DLD1 (cell line): ENCODE results near the gene PON3.

Experiments
- in situ Hi-C: cut with HindIII; loops from 2 replicates; pipeline ENCODE4 v1.10.0; 2017; ENCODE audit warnings: low sequenced_read_pairs

The PON3 gene

DNA sequence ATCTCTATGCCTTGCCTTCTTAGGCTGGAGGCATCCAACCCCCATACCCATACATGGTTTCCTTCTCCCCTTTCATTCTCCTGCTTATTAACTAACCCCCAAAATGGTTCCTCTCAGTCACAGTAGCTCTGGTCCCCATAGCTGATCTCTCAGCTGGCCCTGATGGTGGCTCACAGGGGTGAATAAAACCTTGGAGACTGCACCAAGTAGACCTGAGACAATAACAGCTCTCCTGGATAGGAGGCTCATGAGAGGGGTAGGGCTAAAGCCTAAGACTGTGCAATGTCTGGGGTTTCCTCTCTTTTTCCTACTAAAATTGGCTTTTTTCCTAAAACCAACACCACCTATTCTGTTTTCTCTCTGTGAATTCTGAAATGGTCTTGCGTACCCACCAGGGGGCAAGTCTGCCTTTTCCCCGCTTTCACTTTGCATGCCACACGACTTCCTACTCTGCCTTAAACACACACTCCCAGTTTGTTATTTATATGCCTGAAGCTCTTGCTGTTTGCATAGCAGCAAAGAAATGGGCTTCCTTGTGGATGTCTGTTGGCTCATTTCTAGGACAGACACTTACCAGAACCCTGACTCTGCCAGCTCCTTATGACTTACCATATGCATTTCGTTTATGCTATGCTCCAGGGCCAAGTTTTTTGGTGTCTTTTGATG lies 53.4 kb downstream of the PON3 start:
- in situ Hi-C loops, result no loop called here

DNA sequence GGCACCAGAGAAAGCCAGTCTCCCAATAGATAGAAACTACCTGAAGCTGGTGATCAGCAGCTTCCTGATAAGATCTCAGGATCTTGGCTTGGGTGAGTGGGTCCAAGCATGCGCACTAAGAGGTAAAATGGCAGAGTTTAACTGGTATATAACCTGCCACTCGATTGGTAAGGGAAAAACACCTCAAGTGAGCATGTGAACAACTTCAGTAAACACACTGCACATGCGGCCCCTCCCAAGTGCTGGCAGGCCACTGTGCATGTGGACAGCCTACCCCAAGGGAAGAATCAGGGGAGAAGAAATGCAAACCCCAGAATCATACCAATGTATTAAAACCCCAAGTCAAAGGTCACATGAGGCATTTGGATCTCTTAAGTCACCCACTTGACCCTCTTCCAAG lies 54.1 kb downstream of the PON3 start:
- in situ Hi-C loops, result no loop called here

DNA sequence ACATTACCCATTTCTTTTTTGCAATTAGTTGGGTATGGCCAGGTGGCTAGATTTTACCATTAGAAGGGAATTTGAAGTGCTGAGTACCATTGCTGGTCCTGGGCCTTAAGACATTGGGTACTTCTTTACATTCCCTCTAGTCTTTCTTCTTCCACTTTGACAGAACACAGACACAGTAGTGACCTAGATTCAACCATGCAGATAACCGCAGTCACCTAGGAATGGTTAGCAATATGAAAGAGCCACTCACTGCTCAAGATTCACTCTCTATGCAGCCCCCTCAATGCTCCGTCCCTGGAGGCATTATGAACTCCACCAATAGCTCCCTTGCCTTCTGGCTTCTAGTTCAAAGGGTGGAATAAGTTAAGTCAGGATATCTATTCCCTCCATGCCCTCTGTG lies 55.7 kb downstream of the PON3 start:
- in situ Hi-C loops, result no loop called here

DNA sequence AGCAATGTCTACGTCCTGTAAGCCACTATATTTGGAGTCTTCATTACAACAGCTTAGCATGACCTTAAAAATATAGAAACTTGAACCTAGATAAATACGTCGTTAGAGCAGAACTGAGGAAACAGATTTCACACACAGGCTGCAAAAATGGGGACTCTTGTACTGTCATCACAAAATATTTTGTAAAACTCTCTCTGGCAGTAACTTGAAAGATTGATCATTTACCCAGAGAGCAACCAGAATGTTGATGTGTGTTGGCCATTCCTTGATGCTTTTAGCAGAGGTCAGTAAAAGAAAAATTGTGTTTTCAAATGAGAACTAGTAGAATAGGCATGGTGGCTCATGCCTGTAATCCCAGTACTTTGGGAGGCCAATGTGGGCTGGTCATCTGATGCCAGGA lies 57.3 kb downstream of the PON3 start:
- in situ Hi-C loops, result no loop called here

DNA sequence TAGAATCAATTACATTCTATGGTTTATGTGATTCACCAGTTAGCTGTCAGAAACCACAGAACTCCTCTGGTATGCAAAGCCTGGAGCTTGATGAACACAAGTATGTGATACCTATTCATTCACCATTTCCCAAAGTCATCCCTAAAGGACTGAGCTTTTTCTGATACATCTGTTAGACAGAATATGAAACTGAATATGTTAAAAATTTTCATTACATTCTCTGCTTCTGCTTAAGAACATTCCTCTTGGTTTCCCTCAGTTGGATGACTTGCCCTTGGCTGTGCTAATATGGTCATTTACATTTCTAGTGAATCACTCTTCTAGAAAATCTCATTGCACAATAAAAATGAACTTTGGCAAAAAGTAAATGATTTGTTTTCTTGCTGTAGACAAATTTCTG lies 61.1 kb downstream of the PON3 start:
- in situ Hi-C loops, result no loop called here

DNA sequence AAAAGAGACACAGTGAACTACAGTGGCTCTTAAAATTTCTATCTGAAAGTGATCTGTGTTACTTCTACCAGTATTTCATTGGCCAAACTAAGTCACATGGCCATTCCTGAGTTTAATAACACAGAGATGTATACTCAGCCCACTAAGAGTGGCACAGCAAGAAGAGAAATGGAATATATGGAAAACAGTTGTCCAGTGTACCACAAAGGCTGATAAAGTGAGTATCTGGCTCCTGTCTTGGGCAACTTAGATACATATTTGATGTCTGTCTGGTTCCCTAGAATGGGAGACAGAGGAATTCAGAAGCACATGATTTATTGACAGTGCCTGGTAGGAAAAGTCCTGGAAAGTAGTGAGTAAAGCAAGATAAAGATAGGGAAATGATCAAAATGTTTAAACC lies 61.7 kb downstream of the PON3 start:
- in situ Hi-C loops, result no loop called here

DNA sequence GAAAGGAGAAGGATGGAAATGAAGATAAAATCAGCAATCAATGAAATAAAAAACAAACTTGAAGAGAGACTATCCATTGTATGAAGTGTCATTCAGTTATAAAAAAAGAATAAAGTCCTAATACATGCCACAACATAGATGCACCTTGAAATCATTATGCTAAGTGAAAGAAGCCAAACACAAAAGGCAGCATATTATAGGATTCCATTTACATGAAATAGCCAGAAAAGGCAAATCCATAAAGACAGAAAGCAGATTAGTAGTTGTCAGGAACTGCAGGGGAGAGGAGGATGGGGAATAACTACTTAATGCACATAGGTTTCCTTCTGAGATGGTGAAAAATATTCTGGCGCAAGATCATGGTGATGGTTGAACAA lies 65.2 kb downstream of the PON3 start:
- in situ Hi-C loops, result no loop called here

DNA sequence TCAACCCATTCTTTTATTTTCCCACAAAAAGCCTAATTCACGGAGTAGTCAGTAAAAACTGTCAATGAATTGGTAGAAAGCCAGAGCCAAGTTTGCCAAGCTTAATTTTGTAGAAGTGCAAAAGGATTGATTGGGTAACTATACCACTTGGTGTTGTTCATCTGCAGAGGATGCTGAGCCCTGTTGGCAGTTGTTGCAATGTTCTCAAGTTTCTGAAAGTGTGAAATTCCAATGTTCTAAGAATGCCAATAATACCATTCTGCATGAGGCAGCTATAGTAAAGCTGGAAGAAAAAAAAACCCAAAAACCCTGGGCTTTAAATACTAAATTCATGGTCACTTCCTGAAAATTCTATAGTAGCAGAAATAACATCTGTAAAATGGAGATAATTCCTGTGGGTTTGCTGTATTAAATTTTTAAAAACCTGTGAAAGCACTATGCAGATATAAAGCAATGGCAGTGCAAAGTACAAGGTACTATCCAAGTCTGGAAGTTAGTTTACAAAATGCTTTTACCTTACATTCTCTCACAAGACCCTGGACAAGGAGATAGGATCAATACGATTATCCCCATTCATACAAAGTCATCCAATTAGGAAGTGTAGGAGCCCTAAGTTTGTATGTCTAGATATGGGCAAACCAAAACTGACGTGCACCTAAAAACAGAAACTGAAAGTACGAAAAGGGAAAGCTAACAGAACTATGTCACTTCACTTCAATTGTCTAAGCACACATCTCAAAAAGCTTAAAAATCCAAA lies 65.8 kb downstream of the PON3 start:
- in situ Hi-C loops, result no loop called here

DNA sequence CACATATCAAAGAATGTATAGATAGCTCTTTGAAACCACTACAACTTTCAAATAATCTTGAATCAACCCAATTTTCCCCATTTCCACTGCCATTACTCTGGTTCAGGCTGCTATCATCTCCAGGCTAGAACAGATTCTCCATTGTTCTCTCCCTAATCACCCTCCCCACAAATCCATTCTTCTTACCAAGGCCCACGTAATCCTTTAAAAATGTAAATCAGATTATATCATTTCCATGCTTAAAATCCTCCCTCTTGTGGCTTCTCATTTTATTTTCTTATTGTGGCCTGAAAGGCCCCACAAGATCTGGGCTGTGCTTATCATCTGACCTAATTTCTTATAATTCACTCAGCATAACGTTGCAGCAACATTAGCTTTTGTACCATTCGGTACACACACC lies 68.8 kb downstream of the PON3 start:
- in situ Hi-C loops, result no loop called here

DNA sequence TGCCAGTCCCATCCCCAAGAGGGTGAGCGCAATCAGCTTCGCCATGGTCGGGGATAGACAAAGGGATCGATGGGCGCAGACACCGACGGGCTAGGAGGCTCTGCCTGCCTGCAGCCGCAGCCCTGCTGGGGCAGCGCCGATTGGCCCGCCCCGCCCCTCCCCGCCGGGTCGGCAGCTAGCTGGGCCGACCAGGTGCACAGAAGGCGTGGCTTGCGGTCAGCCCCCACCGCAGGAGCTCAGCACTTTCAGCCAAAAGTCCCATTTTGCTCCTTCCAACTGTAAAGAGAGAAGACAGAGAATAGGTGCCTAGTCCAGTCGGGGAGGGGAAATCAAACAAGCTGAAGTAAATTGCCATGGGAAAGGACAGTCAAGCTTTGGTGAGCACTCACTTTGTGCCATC lies 71.7 kb downstream of the PON3 start, which contains the start of gene PON1:
Gene PON1, minus strand, starts transcription at position 102 of the 400 bp plus-strand sequence. Its CDS starts 57 bp downstream, at position 45.
- in situ Hi-C loops, result no loop called here

DNA sequence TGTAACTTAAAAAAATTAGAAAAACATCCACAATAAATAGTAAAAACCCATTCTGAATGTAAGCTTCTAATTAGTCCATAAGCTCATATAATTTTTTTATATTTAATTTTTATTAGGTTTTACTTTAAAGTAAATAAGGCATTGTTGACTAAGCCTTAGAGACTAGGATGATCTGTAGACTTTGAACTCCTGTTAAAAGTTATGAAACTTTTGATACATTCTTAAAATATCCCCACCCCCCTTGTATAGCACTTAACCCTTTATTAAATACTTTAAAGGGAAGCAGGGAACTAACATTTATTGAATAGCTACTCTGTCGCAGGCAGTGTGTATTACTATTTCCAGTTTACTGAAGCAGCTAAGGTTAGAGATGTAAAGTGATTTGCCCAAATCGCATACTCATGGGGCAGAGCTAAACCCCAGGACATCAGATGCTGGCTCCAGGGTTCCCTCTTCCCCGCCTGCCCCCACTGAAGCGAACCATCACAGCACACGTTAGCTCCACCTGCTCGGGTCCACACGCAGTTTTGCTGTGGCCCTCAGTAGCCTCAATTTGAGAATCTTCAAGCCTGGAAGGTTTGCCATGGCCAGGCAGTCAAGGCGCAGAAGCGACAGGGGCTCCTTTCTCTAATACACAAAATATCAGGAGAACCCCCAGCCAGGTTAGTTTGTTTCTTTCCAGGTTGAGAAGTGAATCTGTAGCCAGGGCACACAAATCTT lies 72.6 kb downstream of the PON3 start:
- in situ Hi-C loops, result no loop called here

DNA sequence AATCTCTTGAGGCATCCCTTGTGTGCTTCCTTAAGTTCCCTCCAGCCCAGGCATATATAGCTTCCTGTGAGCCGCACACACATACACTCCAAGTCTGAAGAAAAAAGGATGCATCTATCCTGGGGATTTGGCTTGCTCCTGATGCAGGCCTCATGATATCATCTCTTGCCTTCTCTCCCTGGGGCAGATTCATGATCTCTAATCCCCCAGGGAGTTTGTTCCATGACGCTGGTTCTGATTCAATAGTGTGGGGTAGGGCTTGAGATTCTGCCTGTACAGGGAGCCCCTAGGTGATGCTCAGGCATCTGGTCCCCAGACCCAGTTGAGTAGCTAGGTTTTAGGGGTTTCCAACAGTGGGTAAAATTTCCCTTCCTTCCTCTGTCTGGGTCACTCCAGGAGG lies 73.3 kb downstream of the PON3 start:
- in situ Hi-C loops, result no loop called here

DNA sequence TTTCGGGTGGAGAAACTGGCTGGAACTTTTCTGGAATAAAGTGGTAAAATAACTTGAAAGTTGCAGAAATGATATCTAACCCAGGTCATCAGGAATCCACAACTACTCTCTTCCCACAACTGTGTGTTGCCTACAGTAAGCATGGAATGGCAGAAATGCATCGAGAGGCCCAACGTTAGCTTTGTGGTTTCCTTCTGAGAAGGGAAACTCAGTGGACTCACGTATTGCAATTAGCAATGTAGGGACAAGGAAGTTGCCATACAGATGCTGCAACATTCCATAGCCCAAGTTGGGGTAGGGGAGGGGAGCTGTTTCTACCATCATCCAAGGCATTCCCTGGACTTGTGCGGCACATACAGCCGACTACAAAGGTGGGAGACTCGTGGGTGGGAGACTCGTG lies 73.8 kb downstream of the PON3 start:
- in situ Hi-C loops, result no loop called here

DNA sequence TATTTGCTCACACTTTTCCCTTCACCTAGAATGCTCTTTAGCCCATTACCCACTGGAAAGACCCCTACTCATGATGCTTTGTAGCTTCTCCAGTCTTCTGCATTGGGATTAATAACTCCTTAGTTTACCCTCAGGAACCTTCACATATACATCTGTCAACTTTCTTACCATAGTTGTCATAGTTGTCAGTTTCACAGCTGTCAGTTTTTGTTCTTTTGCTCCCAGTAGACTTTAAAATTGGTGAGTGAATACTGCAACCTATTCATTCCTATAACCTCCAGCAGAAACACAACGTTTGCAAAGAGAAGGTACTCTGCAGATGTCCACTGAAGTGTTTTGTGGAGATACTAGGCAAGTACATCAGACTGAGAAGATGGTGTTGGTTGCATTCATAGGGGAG lies 74.5 kb downstream of the PON3 start:
- in situ Hi-C loops, result no loop called here

DNA sequence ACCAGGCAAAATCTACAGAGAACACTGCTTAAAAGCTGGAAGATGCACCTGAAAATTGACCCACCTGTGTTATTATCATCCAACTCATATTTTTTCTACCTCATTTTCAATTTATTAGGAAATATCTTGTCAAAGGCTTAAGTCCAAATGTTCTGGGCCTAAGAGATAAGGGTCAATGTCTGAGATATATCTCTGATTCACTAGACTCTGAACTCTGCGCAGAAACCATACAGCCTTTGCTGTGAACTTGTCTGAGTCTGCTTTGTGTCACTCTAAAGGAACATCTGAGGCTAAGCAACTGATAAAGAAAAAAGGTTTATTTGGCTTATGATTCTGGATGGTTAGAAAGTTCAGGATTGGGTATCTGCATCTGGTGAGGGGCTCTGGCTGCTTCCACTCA lies 75.5 kb downstream of the PON3 start:
- in situ Hi-C loops, result no loop called here

DNA sequence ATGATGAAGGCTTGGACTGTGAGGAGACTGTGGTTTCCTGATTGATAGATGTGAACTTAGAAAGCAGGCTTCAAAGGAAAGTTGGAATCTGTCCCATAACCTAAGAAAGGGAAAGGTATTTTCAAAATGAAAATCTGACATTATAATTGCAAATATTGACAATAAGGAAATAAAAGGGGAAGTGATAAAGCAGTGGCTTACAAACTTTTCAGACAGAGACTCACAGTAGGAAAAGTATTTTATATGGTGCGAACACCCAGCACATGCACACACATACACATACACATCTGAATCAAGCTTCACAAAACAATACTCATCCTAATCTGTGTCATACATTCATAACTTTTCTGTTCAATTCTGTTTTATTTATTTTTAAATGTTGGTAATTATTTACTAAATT lies 76.6 kb downstream of the PON3 start:
- in situ Hi-C loops, result no loop called here

DNA sequence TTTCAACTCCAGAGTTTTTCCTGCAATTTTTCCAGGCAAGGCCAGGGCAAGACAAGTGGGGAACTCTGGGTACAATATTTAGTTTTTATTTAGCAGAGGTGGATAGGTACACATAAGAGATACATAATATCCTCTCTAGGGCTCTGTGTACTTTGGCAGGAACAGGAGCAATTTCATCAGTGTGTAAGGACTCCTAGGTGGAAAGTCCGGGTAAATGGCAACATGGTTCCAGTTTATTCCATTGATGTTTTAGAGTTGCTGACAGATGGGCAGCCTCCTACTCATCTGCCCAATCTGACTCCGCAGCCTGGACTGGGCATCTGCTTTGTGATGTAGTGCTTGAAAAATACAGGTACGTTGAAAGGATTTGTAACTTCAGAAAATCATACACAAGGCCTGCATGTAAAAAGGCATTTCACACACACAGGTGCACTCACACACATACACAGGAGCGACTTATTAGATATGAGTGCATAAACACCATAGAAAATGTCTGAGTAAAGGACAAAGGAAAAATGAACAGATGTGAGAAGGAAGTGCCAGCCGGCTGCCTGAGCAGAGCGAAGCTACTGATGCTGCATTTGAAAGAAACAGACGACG lies 77.6 kb downstream of the PON3 start:
- in situ Hi-C loops, result no loop called here

DNA sequence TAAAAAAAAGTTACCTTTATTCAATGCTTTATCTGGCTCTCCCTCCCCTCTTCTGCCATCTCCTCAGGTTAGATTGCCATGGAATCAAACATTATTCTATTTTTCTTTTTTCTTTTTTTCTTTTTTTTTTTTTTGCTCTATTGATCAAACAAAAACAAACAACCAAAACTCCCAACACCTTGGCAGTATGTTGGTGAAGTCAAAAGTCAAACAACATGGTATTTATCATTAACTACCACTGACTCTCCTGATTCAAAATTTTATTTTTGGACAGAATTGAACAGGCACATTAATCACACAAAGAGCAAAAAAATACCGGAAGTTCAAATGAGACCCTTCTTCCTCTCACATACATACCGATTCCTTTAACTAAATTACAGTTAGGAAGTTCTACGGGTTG lies 78.2 kb downstream of the PON3 start:
- in situ Hi-C loops, result no loop called here

DNA sequence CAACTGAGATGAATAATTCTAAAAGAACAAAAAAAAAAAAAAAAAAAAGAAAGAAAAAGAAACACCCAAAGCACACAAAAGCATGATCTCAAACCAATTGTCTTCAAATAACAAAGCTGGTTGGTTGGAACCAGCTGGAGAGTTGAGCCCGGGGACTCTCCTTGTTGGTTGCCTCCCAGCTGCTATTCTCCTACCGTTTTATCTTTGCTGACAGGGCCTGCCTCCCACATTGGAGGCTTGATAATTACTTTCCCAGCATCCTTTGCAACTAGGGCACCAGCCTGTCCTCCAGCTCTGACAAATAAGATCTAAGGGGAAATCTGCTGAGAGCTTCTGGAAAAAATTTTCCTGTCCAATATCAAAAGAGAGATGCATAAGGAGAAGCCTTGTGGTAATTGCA lies 78.6 kb downstream of the PON3 start:
- in situ Hi-C loops, result no loop called here

DNA sequence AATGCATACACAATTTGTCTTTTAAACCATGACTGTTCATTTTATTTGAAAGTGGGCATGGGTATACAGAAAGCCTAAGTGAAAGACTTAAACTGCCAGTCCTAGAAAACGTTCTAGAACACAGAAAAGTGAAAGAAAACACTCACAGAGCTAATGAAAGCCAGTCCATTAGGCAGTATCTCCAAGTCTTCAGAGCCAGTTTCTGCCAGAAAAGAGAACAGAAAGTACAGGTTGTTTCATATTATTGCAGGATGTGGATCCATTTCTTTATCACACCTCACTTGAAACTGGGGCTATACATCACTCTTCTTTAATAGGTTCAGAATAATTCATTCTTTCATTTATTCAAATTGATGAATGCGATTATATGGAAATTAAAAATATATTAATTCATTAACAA lies 79.6 kb downstream of the PON3 start:
- in situ Hi-C loops, result no loop called here

DNA sequence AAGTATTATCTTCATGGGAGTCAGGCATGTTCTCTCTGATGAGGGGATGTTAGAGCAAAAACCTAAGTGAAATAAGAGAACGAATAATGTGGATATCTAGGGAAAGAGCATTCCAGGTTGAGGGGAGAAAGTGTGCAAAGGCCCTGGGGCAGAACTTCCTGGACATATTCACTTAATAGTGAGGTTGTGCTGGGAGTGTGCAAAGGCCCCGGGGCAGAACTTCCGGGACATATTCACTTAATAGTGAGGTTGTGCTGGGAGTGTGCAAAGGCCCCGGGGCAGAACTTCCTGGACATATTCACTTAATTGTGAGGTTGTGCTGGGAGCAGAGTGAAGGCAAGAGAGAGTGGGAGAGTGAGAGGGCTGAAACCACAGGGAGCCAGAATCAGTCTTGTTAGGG lies 83.6 kb downstream of the PON3 start:
- in situ Hi-C loops, result no loop called here

DNA sequence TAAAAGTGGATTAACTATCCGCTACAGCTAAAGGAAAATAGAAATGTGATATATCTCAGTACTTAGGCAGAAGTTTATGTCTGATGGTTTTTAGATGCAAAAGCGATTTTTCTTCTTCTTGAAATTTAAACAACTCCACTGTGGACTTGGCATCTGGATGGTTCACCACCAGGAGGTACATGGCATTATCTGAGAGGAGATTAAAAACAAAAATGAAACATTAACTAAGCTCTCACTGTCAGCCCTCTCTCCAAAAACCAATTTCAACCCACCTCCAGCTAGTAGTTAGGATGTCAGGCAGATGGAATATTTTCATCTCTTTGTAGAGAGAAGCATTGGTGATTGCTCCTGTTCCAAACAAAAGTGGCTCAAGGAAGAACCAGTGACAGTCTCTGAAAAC lies 84.8 kb downstream of the PON3 start:
- in situ Hi-C loops, result no loop called here
